Measurements from ENCODE around the gene PCCA. TPM values are rescaled to one million over a fixed set of nuclear protein-coding genes. Genes with fewer than 3 reads are reported as not detected.
"Not testable (repeated sequence)": the region's sequence is repeated elsewhere in the genome, so short reads cannot be mapped to it uniquely, and the experiment has no call there.

The PCCA gene
- total RNA-seq, 1 donor from 2014 or later, result 229 TPM

GRCh38 chr13:100519626-100520025 lies 430.7 kb downstream of the PCCA start:
- H3K4me1 ChIP-seq (ENCODE audit: control insufficient read depth in 3 of 3, insufficient read depth in 3 of 3, low read length in 3 of 3), result no peaks in the 10 kb centered on the region
- no peak overlapping the region for H3K9ac ChIP-seq (ENCODE audit: low read depth in 1 of 3, low read length in 3 of 3)
- no peaks in the 10 kb centered on the region for H3K27me3 ChIP-seq (ENCODE audit: control insufficient read depth in 3 of 3, insufficient read depth in 3 of 3, low read length in 3 of 3)
- no peaks in the 10 kb centered on the region for H3K9me3 ChIP-seq (ENCODE audit: control insufficient read depth in 3 of 3, low read length in 3 of 3)
- no peak overlapping the region for H3K27ac ChIP-seq (ENCODE audit: low read depth, low read length)
- H3K4me3 ChIP-seq (ENCODE audit: low read length in 3 of 3), result no peak overlapping the region
- no peaks in the 10 kb centered on the region for H3K36me3 ChIP-seq (ENCODE audit: control insufficient read depth in 3 of 3, insufficient read depth in 3 of 3, low read length in 3 of 3)

- no peaks in the 10 kb centered on the region for H3K36me3 ChIP-seq (ENCODE audit: control insufficient read depth in 3 of 3, insufficient read depth in 3 of 3, low read length in 3 of 3)
- H3K27ac ChIP-seq (ENCODE audit: low read depth, low read length), result no peak overlapping the region
- H3K4me3 ChIP-seq (ENCODE audit: low read length in 3 of 3), result no peak overlapping the region
- no peaks in the 10 kb centered on the region for H3K27me3 ChIP-seq (ENCODE audit: control insufficient read depth in 3 of 3, insufficient read depth in 3 of 3, low read length in 3 of 3)
- no peak overlapping the region for H3K9ac ChIP-seq (ENCODE audit: low read depth in 1 of 3, low read length in 3 of 3)
- H3K4me1 ChIP-seq (ENCODE audit: control insufficient read depth in 3 of 3, insufficient read depth in 3 of 3, low read length in 3 of 3), result no peaks in the 10 kb centered on the region
- H3K9me3 ChIP-seq (ENCODE audit: control insufficient read depth in 3 of 3, low read length in 3 of 3), result no peaks in the 10 kb centered on the region
These were observed 432.3 kb downstream of the PCCA start for GRCh38 chr13:100520936-100521850.

GRCh38 chr13:100521851-100522617 lies 433.1 kb downstream of the PCCA start:
- Histone ChIP-seq H3K36me3 (ENCODE audit: control insufficient read depth in 3 of 3, insufficient read depth in 3 of 3, low read length in 3 of 3) (peaks cover 0 to 3% (median under 1%) of the 10 kb centered on the region in 3 donors), H3K4me1 (ENCODE audit: control insufficient read depth in 3 of 3, insufficient read depth in 3 of 3, low read length in 3 of 3) (no peaks in the 10 kb centered on the region), H3K4me3 (ENCODE audit: low read length in 3 of 3) (no peak overlapping the region), H3K27me3 (ENCODE audit: control insufficient read depth in 3 of 3, insufficient read depth in 3 of 3, low read length in 3 of 3) (no peaks in the 10 kb centered on the region), H3K27ac (ENCODE audit: low read depth, low read length) (no peak overlapping the region), H3K9ac (ENCODE audit: low read depth in 1 of 3, low read length in 3 of 3) (no peak overlapping the region), H3K9me3 (ENCODE audit: control insufficient read depth in 3 of 3, low read length in 3 of 3) (no peaks in the 10 kb centered on the region)

GRCh38 chr13:100522618-100523309 lies 433.9 kb downstream of the PCCA start:
- Histone ChIP-seq H3K4me3 (ENCODE audit: low read length in 3 of 3) (no peak overlapping the region), H3K36me3 (ENCODE audit: control insufficient read depth in 3 of 3, insufficient read depth in 3 of 3, low read length in 3 of 3) (peaks cover 0 to 4% (median 4%) of the 10 kb centered on the region in 3 donors), H3K9me3 (ENCODE audit: control insufficient read depth in 3 of 3, low read length in 3 of 3) (no peaks in the 10 kb centered on the region), H3K9ac (ENCODE audit: low read depth in 1 of 3, low read length in 3 of 3) (no peak overlapping the region), H3K4me1 (ENCODE audit: control insufficient read depth in 3 of 3, insufficient read depth in 3 of 3, low read length in 3 of 3) (no peaks in the 10 kb centered on the region), H3K27me3 (ENCODE audit: control insufficient read depth in 3 of 3, insufficient read depth in 3 of 3, low read length in 3 of 3) (no peaks in the 10 kb centered on the region), H3K27ac (ENCODE audit: low read depth, low read length) (no peak overlapping the region)

GRCh38 chr13:100523411-100523810 lies 434.5 kb downstream of the PCCA start:
- H3K27me3 ChIP-seq (ENCODE audit: control insufficient read depth in 3 of 3, insufficient read depth in 3 of 3, low read length in 3 of 3), result no peaks in the 10 kb centered on the region
- no peaks in the 10 kb centered on the region for H3K4me1 ChIP-seq (ENCODE audit: control insufficient read depth in 3 of 3, insufficient read depth in 3 of 3, low read length in 3 of 3)
- no peak overlapping the region for H3K4me3 ChIP-seq (ENCODE audit: low read length in 3 of 3)

GRCh38 chr13:100523981-100524386 lies 435.1 kb downstream of the PCCA start:
- Histone ChIP-seq H3K4me1 (ENCODE audit: control insufficient read depth in 3 of 3, insufficient read depth in 3 of 3, low read length in 3 of 3) (no peaks in the 10 kb centered on the region), H3K27me3 (ENCODE audit: control insufficient read depth in 3 of 3, insufficient read depth in 3 of 3, low read length in 3 of 3) (no peaks in the 10 kb centered on the region), H3K36me3 (ENCODE audit: control insufficient read depth in 3 of 3, insufficient read depth in 3 of 3, low read length in 3 of 3) (peaks cover 0 to 9% (median 4%) of the 10 kb centered on the region in 3 donors), H3K27ac (ENCODE audit: low read depth, low read length) (no peak overlapping the region), H3K9ac (ENCODE audit: low read depth in 1 of 3, low read length in 3 of 3) (no peak overlapping the region), H3K4me3 (ENCODE audit: low read length in 3 of 3) (no peak overlapping the region), H3K9me3 (ENCODE audit: control insufficient read depth in 3 of 3, low read length in 3 of 3) (no peaks in the 10 kb centered on the region)

More at GRCh38 chr13:100523411-100523810, 434.5 kb downstream of the PCCA start:
- Histone ChIP-seq H3K36me3 (ENCODE audit: control insufficient read depth in 3 of 3, insufficient read depth in 3 of 3, low read length in 3 of 3) (peaks cover 0 to 9% (median 4%) of the 10 kb centered on the region in 3 donors), H3K9ac (ENCODE audit: low read depth in 1 of 3, low read length in 3 of 3) (no peak overlapping the region), H3K27ac (ENCODE audit: low read depth, low read length) (no peak overlapping the region), H3K9me3 (ENCODE audit: control insufficient read depth in 3 of 3, low read length in 3 of 3) (no peaks in the 10 kb centered on the region)

GRCh38 chr13:100524688-100525087 lies 435.8 kb downstream of the PCCA start:
- H3K4me1 ChIP-seq (ENCODE audit: control insufficient read depth in 3 of 3, insufficient read depth in 3 of 3, low read length in 3 of 3); H3K27ac ChIP-seq (ENCODE audit: low read depth, low read length); H3K4me3 ChIP-seq (ENCODE audit: low read length in 3 of 3); H3K9me3 ChIP-seq (ENCODE audit: control insufficient read depth in 3 of 3, low read length in 3 of 3); H3K27me3 ChIP-seq (ENCODE audit: control insufficient read depth in 3 of 3, insufficient read depth in 3 of 3, low read length in 3 of 3); H3K9ac ChIP-seq (ENCODE audit: low read depth in 1 of 3, low read length in 3 of 3): not testable (repeated sequence)
- peaks cover 0 to 12% (median 4%) of the 10 kb centered on the region in 3 donors for H3K36me3 ChIP-seq (ENCODE audit: control insufficient read depth in 3 of 3, insufficient read depth in 3 of 3, low read length in 3 of 3)

GRCh38 chr13:100525453-100526317 lies 436.8 kb downstream of the PCCA start:
- no peak overlapping the region for H3K27ac ChIP-seq (ENCODE audit: low read depth, low read length)
- H3K36me3 ChIP-seq (ENCODE audit: control insufficient read depth in 3 of 3, insufficient read depth in 3 of 3, low read length in 3 of 3), result peaks cover 0 to 12% (median 4%) of the 10 kb centered on the region in 3 donors

GRCh38 chr13:100526318-100527000 lies 437.6 kb downstream of the PCCA start:
- Histone ChIP-seq H3K4me3 (ENCODE audit: low read length in 3 of 3) (no peak overlapping the region), H3K36me3 (ENCODE audit: control insufficient read depth in 3 of 3, insufficient read depth in 3 of 3, low read length in 3 of 3) (peaks cover 0 to 12% (median 4%) of the 10 kb centered on the region in 3 donors), H3K27me3 (ENCODE audit: control insufficient read depth in 3 of 3, insufficient read depth in 3 of 3, low read length in 3 of 3) (no peaks in the 10 kb centered on the region), H3K9ac (ENCODE audit: low read depth in 1 of 3, low read length in 3 of 3) (no peak overlapping the region), H3K4me1 (ENCODE audit: control insufficient read depth in 3 of 3, insufficient read depth in 3 of 3, low read length in 3 of 3) (no peaks in the 10 kb centered on the region), H3K9me3 (ENCODE audit: control insufficient read depth in 3 of 3, low read length in 3 of 3) (no peaks in the 10 kb centered on the region), H3K27ac (ENCODE audit: low read depth, low read length) (no peak overlapping the region)

More at GRCh38 chr13:100525453-100526317, 436.8 kb downstream of the PCCA start:
- no peaks in the 10 kb centered on the region for H3K27me3 ChIP-seq (ENCODE audit: control insufficient read depth in 3 of 3, insufficient read depth in 3 of 3, low read length in 3 of 3)
- no peak overlapping the region for H3K4me3 ChIP-seq (ENCODE audit: low read length in 3 of 3)
- no peak overlapping the region for H3K9ac ChIP-seq (ENCODE audit: low read depth in 1 of 3, low read length in 3 of 3)
- H3K9me3 ChIP-seq (ENCODE audit: control insufficient read depth in 3 of 3, low read length in 3 of 3), result no peaks in the 10 kb centered on the region
- H3K4me1 ChIP-seq (ENCODE audit: control insufficient read depth in 3 of 3, insufficient read depth in 3 of 3, low read length in 3 of 3), result no peaks in the 10 kb centered on the region
